Endothelial cell of umbilical vein (primary cell): ENCODE data around the gene GAL3ST3.

Experiments
- EZH2 ChIP-seq: IDR thresholded peaks from 2 replicates; pipeline ENCODE4 v1.6.1; 2012; ENCODE audit warnings: borderline replicate concordance, low read depth, mild to moderate bottlenecking, moderate library complexity, low read length, inconsistent platforms; ENCODE audit not compliant: severe bottlenecking
- FOS ChIP-seq: IDR thresholded peaks from 2 replicates; pipeline ENCODE4 v1.6.1; 2011; ENCODE audit warnings: mild to moderate bottlenecking, low read length, moderate library complexity, borderline replicate concordance; ENCODE audit not compliant: insufficient read depth
- GATA2 ChIP-seq: IDR thresholded peaks from 2 replicates; pipeline ENCODE4 v1.7.0; 2011; ENCODE audit warnings: low read depth, mild to moderate bottlenecking, moderate library complexity, mixed read lengths, low read length; ENCODE audit not compliant: insufficient read length, insufficient read depth
- JUN ChIP-seq: IDR thresholded peaks from 2 replicates; pipeline ENCODE4 v1.6.1; 2011; ENCODE audit warnings: borderline replicate concordance, low read depth; ENCODE audit not compliant: insufficient read length, insufficient read depth
- MYC ChIP-seq: IDR thresholded peaks from one replicate; pipeline ENCODE4 v1.6.1; 2011; ENCODE audit warnings: mild to moderate bottlenecking, low read depth, low read length
- POLR2A ChIP-seq: IDR thresholded peaks from 2 replicates; pipeline ENCODE4 v1.6.1; 2012; ENCODE audit warnings: low read depth, mild to moderate bottlenecking, control low read depth, low read length
- POLR2AphosphoS5 ChIP-seq: IDR thresholded peaks from 2 replicates; pipeline ENCODE4 v1.6.1; 2012; ENCODE audit warnings: low read depth, mild to moderate bottlenecking, control low read depth, low read length, moderate library complexity; ENCODE audit not compliant: insufficient read depth
- TF ChIP-seq, protein P1 (sequence below), 2 donors: IDR thresholded peaks; 1 replicate in 1 of 2; 2 replicates in 1 of 2; pipeline ENCODE4 v1.5.1; 2011; ENCODE audit warnings: low read length in 2 of 2, mild to moderate bottlenecking in 2 of 2, moderate library complexity in 2 of 2, control low read depth in 1 of 2, inconsistent platforms in 1 of 2, low read depth in 1 of 2; ENCODE audit not compliant: insufficient read depth in 1 of 2; ENCODE audit errors: extremely low read depth in 1 of 2
- TF ChIP-seq, protein P2 (sequence below): IDR thresholded peaks from 2 replicates; pipeline ENCODE4 v1.6.1; 2011; ENCODE audit not compliant: insufficient read depth, insufficient read length

DNA sequence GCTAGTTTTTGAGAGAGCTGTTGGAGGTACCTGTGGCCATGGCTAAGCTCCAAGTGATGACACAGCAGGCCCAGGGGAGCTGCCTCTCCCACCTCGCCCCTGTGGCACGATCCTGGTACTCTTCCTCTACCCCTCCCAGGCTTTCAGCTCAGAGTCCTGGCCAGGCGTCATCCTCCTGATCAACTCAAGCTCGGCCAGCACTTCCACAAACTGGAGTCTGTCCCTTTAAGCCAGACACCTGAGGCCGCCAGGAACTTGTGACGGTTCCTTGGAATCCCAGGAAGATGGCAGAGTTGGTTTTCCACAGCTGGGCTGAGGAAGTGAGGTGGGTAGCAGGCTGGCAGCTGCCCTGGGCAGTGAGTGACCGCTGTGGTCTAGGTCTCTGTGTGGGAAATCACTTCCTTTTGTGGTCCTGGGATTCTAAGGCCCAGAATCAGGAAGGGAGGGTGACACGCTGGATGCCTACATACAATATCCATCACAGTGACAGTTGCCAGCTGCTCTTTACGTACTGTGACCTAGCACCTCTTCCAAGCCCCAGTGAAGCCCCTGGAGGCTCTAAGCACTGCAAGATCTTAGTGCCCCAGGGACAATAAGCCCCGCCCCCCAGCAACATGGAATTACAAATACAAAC is 40.4 kb downstream of the GAL3ST3 start:
- TF ChIP-seq POLR2A = no peak
- TF ChIP-seq, protein P1, sequence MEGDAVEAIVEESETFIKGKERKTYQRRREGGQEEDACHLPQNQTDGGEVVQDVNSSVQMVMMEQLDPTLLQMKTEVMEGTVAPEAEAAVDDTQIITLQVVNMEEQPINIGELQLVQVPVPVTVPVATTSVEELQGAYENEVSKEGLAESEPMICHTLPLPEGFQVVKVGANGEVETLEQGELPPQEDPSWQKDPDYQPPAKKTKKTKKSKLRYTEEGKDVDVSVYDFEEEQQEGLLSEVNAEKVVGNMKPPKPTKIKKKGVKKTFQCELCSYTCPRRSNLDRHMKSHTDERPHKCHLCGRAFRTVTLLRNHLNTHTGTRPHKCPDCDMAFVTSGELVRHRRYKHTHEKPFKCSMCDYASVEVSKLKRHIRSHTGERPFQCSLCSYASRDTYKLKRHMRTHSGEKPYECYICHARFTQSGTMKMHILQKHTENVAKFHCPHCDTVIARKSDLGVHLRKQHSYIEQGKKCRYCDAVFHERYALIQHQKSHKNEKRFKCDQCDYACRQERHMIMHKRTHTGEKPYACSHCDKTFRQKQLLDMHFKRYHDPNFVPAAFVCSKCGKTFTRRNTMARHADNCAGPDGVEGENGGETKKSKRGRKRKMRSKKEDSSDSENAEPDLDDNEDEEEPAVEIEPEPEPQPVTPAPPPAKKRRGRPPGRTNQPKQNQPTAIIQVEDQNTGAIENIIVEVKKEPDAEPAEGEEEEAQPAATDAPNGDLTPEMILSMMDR (IDR thresholded peaks at IDR 0.05; ENCODE audit: extremely low read depth in 1 of 2, insufficient read depth in 1 of 2, low read depth in 1 of 2, low read length in 2 of 2) = no peak
- no peak for TF ChIP-seq JUN
- no peak for TF ChIP-seq POLR2AphosphoS5
- TF ChIP-seq, protein P2, sequence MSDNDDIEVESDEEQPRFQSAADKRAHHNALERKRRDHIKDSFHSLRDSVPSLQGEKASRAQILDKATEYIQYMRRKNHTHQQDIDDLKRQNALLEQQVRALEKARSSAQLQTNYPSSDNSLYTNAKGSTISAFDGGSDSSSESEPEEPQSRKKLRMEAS = no peak
- no peak for TF ChIP-seq FOS
- no peak for TF ChIP-seq EZH2
- no peak for TF ChIP-seq GATA2
- TF ChIP-seq MYC = no peak
